ENCODE data around the gene NFIC.
A peak's percentile ranks its signal among the peaks of the same experiment; 100 is the strongest.

Gene NFIC

GRCh38 chr19:3407556-3408516 lies 41.5 kb downstream of the NFIC start:
- H3K4me3 ChIP-seq (replicated peaks in 1 of 2; ENCODE audit: low read depth in 2 of 2, low read length in 2 of 2) = no peak overlapping the region
- peak in 1 of 2 donors; percentile 45 for DNase-seq (ENCODE audit: low read depth in 2 of 2)
- no peak for TF ChIP-seq CTCF (IDR thresholded peaks at IDR 0.05; ENCODE audit: low read depth, low read length)

DNA sequence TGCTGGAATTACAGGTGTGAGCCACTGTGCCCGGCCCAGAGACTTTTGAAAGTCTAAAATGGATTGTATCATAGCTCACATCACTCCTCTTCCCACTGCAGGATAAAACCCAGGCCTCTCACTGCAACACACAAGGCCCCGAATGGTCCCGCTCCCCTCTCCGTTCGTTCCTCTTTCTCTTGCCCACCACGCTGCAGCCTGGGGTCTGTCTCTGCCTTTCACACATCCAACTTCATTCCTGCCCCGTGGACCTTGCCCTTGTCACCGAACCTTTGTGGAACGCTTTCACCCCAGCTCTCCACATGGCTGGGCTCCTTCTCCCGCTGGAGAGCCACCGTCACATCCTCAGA lies 42.6 kb downstream of the NFIC start:
- no peak for TF ChIP-seq CTCF (IDR thresholded peaks at IDR 0.05; ENCODE audit: low read depth, low read length)
- no peak for DNase-seq (ENCODE audit: low read depth in 2 of 2)
- H3K4me3 ChIP-seq (replicated peaks in 1 of 2; ENCODE audit: low read depth in 2 of 2, low read length in 2 of 2) = no peak overlapping the region

GRCh38 chr19:3409346-3410064 lies 43.1 kb downstream of the NFIC start:
- TF ChIP-seq CTCF (IDR thresholded peaks at IDR 0.05; ENCODE audit: low read depth, low read length) = no peak
- H3K4me3 ChIP-seq (replicated peaks in 1 of 2; ENCODE audit: low read depth in 2 of 2, low read length in 2 of 2) = no peak overlapping the region
- DNase-seq (ENCODE audit: low read depth in 2 of 2) = no peak

DNA sequence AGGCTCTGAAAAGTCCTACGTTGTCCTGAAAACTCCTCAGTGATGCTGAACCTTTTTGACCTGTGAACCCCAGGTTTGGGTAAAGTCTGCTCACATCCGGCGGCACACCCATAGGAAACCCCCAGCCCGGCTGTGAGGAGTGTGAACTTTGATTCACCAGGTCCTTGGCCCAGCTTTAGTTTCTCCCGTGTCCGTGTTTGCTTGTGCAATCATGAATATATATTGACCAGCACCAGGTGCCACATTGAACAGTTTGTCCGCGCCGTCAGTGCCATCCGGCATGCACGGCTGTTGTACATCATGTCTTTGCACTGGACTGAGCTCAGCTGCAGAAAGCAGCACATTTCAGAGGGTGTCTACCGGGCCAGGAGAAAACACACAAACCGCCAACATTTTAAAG lies 45.3 kb downstream of the NFIC start:
- no peak for TF ChIP-seq CTCF (IDR thresholded peaks at IDR 0.05; ENCODE audit: low read depth, low read length)

GRCh38 chr19:3412066-3412465 lies 45.7 kb downstream of the NFIC start:
- no peak overlapping the region for H3K4me3 ChIP-seq (replicated peaks in 1 of 2; ENCODE audit: low read depth in 2 of 2, low read length in 2 of 2)
- no peak for DNase-seq (ENCODE audit: low read depth in 2 of 2)
- TF ChIP-seq CTCF (IDR thresholded peaks at IDR 0.05; ENCODE audit: low read depth, low read length) = no peak

More for the DNA sequence above, 45.3 kb downstream of the NFIC start:
- H3K4me3 ChIP-seq (replicated peaks in 1 of 2; ENCODE audit: low read depth in 2 of 2, low read length in 2 of 2) = no peak overlapping the region
- DNase-seq (ENCODE audit: low read depth in 2 of 2) = no peak

DNA sequence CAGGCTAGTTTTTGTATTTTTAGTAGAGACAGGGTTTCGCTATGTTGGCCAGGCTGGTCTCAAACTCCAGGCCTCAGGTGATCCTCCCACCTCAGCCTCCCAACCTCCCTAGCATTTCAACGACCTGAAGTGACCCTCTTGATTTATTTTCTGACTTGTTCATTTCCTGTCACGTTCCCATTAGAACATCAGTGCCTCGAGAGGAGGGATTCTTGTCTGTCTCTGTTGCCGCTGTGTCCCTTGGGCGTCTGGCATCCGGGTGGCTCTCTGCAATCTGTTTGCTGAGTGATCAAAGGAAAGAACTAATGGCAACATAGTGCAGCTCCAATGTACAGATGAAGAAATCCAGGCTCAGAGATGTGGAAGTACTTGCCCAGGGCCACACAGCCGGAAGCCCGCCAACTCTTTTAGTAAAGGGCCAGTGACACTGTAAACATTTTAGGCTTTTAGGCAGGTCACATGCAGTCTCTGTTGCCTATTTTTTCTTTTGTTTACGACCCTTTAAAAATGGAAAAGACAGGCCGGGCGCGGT lies 47.5 kb downstream of the NFIC start:
- TF ChIP-seq CTCF (IDR thresholded peaks at IDR 0.05; ENCODE audit: low read depth, low read length) = no peak
- DNase-seq (ENCODE audit: low read depth in 2 of 2) = no peak
- no peak overlapping the region for H3K4me3 ChIP-seq (replicated peaks in 1 of 2; ENCODE audit: low read depth in 2 of 2, low read length in 2 of 2)

Measured in cardiac fibroblast (primary cell).